Loucy (cell line): ENCODE results near the gene CACNA2D1.

Source experiments
- H2AFZ ChIP-seq: fragments of 200-600 bp; sonication (generic); 2 replicates; pipeline ENCODE4 v1.6.0; 2016; ENCODE audit warnings: antibody characterized with exemption, mild to moderate bottlenecking, low read length, moderate library complexity
- H3F3A ChIP-seq: fragments of 200-600 bp; 2 replicates; pipeline ENCODE4 v1.6.0; 2016; ENCODE audit warnings: antibody characterized with exemption, low read depth, mild to moderate bottlenecking
- H3K27me3 ChIP-seq: fragments of 200-600 bp; sonication (generic); 2 replicates; pipeline ENCODE4 v1.6.1; 2014; ENCODE audit warnings: low read length, mild to moderate bottlenecking; ENCODE audit not compliant: insufficient read depth, poor library complexity, severe bottlenecking
- H3K36me3 ChIP-seq: fragments of 200-600 bp; sonication (generic); 2 replicates; pipeline ENCODE4 v1.6.1; 2016; ENCODE audit warnings: low read length; ENCODE audit not compliant: insufficient read depth
- H3K4me1 ChIP-seq: fragments of 200-600 bp; sonication (generic); 2 replicates; pipeline ENCODE4 v1.5.1; 2014; ENCODE audit warnings: low read length, mild to moderate bottlenecking; ENCODE audit not compliant: insufficient read depth, poor library complexity, severe bottlenecking
- H3K4me2 ChIP-seq: fragments of 200-600 bp; sonication (generic); 2 replicates; pipeline ENCODE4 v1.6.0; 2014; ENCODE audit warnings: antibody characterized with exemption, low read length, low read depth, mild to moderate bottlenecking; ENCODE audit not compliant: poor library complexity, severe bottlenecking
- H3K4me3 ChIP-seq: fragments of 200-600 bp; sonication (generic); 2 replicates; pipeline ENCODE4 v1.5.1; 2014; ENCODE audit warnings: low read length, mild to moderate bottlenecking, mixed read lengths; ENCODE audit not compliant: poor library complexity, severe bottlenecking
- H3K79me2 ChIP-seq: fragments of 200-600 bp; sonication (generic); 2 replicates; pipeline ENCODE4 v1.6.1; 2014; ENCODE audit warnings: low read length; ENCODE audit not compliant: insufficient read depth
- H3K9ac ChIP-seq: fragments of 200-600 bp; sonication (generic); 2 replicates; pipeline ENCODE4 v1.6.0; 2014; ENCODE audit warnings: mild to moderate bottlenecking, low read depth, low read length, moderate library complexity; ENCODE audit not compliant: poor library complexity, severe bottlenecking
- H3K9me2 ChIP-seq: fragments of 200-600 bp; sonication (generic); replicated peaks from 2 replicates; pipeline ENCODE4 v1.6.1; 2016; ENCODE audit warnings: low read depth, low read length, mixed read lengths
- H3K9me3 ChIP-seq: fragments of 200-600 bp; sonication (generic); 2 replicates; pipeline ENCODE4 v1.6.1; 2014; ENCODE audit warnings: mild to moderate bottlenecking, antibody characterized with exemption, low read length, low read depth; ENCODE audit not compliant: insufficient read depth
- H4K20me1 ChIP-seq: fragments of 200-600 bp; sonication (generic); 2 replicates; pipeline ENCODE4 v1.6.0; 2014; ENCODE audit warnings: antibody characterized with exemption, low read length, mild to moderate bottlenecking; ENCODE audit not compliant: insufficient read depth, poor library complexity, severe bottlenecking
- EZH2phosphoT487 ChIP-seq: fragments of 200-600 bp; IDR thresholded peaks from 2 replicates; pipeline ENCODE4 v1.6.1; 2018; ENCODE audit warnings: antibody characterized with exemption, mild to moderate bottlenecking, moderate library complexity, borderline replicate concordance
- TF ChIP-seq, protein P1 (sequence below): fragments of 200-600 bp; sonication (generic); conservative IDR thresholded peaks from 2 replicates; pipeline ENCODE4 v1.5.1; 2014; ENCODE audit warnings: mild to moderate bottlenecking, antibody characterized with exemption, low read length

CACNA2D1 gene

DNA sequence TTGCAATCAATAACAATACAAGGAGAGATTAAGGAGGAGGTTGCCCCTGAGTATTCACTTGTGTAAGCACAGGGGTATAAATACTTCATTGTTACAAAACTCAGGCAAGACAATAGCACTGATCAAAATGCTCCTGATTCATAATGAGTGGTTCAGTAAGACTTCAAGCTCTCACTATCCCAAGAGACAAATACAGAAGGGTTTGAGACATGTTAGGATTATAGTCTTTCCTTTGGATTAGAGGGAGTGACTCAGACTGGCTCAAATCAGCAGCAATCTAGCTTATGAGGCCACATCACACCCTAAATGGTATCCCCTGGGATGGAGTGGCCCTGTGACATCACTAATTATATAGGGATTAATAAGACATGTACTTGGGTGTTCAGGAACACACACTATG, 506.5 kb downstream of the CACNA2D1 start:
- Histone ChIP-seq H3K4me1 (no peaks in the 10 kb centered on the region), H3K9me2 (no peaks in the 10 kb centered on the region), H3F3A (no peaks in the 10 kb centered on the region), H3K4me2 (no peak overlapping the region), H2AFZ (no peak overlapping the region), H3K36me3 (no peaks in the 10 kb centered on the region), H3K79me2 (no peaks in the 10 kb centered on the region), H3K4me3 (no peak overlapping the region), H4K20me1 (no peaks in the 10 kb centered on the region), H3K9ac (no peak overlapping the region), H3K9me3 (no peaks in the 10 kb centered on the region), H3K27me3 (no peaks in the 10 kb centered on the region)
- TF ChIP-seq EZH2phosphoT487, result no peak
- TF ChIP-seq, protein P1, sequence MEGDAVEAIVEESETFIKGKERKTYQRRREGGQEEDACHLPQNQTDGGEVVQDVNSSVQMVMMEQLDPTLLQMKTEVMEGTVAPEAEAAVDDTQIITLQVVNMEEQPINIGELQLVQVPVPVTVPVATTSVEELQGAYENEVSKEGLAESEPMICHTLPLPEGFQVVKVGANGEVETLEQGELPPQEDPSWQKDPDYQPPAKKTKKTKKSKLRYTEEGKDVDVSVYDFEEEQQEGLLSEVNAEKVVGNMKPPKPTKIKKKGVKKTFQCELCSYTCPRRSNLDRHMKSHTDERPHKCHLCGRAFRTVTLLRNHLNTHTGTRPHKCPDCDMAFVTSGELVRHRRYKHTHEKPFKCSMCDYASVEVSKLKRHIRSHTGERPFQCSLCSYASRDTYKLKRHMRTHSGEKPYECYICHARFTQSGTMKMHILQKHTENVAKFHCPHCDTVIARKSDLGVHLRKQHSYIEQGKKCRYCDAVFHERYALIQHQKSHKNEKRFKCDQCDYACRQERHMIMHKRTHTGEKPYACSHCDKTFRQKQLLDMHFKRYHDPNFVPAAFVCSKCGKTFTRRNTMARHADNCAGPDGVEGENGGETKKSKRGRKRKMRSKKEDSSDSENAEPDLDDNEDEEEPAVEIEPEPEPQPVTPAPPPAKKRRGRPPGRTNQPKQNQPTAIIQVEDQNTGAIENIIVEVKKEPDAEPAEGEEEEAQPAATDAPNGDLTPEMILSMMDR, result no peak

DNA sequence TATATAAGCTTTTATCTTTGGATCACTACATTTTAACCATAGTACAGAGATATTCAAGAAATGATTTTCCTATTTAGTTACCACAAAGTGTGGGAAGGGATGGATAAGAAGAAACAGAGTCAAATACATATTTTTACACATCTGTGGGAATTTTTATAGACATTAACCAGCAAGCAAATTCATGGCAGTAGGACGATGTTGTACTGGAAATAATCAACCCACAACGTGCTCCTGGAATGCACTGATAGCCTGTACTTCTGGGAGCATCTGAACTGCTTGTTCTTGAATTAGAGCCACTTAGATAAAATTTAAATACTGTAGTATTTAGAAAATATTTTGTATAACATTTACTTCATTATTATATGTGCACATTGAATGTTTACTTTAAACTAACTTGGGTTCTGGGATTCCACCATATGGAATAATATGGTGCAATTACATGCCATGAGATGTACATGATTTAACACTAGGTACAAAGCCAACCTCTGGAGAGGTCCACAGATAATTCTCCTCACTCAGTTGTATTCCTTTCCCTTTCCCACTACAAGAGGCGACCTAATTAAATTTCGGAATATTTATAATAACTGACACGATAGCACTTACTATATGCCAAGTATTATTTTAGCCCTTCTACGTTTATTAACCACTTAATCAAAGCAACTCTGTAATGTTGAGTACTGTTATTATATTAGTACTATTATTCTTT, 508.8 kb downstream of the CACNA2D1 start:
- Histone ChIP-seq H3F3A (no peaks in the 10 kb centered on the region), H3K4me2 (no peak overlapping the region), H4K20me1 (no peaks in the 10 kb centered on the region), H3K9me2 (no peaks in the 10 kb centered on the region), H3K4me1 (no peaks in the 10 kb centered on the region), H3K36me3 (no peaks in the 10 kb centered on the region), H3K4me3 (no peak overlapping the region), H3K79me2 (no peaks in the 10 kb centered on the region), H2AFZ (no peak overlapping the region), H3K27me3 (no peaks in the 10 kb centered on the region), H3K9me3 (no peaks in the 10 kb centered on the region), H3K9ac (no peak overlapping the region)
- TF ChIP-seq EZH2phosphoT487, result no peak
- TF ChIP-seq, protein P1, result no peak

DNA sequence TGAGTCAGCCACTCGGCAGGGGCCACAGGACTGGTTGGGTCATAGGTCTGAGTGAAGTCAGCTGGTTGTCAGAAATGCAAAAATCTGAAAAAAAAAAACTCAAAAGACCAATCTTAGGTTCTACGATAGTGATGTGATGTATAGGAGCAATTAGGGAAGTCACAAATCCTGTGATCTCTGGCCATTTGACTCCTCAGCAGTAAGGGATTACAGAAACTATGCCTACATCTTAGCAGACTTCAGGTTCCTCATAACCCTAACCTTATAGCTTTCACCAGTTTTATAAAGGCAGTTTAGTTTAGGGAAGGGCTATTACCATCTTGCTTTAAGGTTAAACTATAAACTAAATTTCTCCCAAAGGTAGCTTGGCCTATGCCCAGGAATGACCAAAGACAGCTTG, 510.6 kb downstream of the CACNA2D1 start:
- Histone ChIP-seq H3K79me2 (no peaks in the 10 kb centered on the region), H3K4me1 (no peaks in the 10 kb centered on the region), H4K20me1 (no peaks in the 10 kb centered on the region), H3K9ac (no peak overlapping the region), H3K4me2 (no peak overlapping the region), H3K9me3 (no peaks in the 10 kb centered on the region), H3K36me3 (no peaks in the 10 kb centered on the region), H3F3A (no peaks in the 10 kb centered on the region), H3K27me3 (no peaks in the 10 kb centered on the region), H3K9me2 (no peaks in the 10 kb centered on the region), H2AFZ (no peak overlapping the region), H3K4me3 (no peak overlapping the region)
- no peak for TF ChIP-seq EZH2phosphoT487
- TF ChIP-seq, protein P1, result no peak
